GM12878 (cell line): Measurements from ENCODE around the gene DTD1. TPM values are rescaled to one million over a fixed set of nuclear protein-coding genes. Genes with fewer than 3 reads are reported as not detected.

Source experiments
- ATAC-seq: fragments of 200-7000 bp; cut with Tn5 transposase; 3 replicates; pipeline ENCODE4 v1.9.1; 2020; ENCODE audit warnings: mild to moderate bottlenecking, moderate library complexity
- BruUV-seq: library from RNA; stranded (reverse); fragments of 400-500 nt; replicated peaks from 2 replicates; lab custom pipeline; 2021; lab: Mats Ljungman, UMichigan
- CTCF ChIA-PET: fragments of 300-600 bp; sonication (Branson Sonifier 250); formaldehyde crosslinking; extraction: SDS; loops from one replicate; lab custom pipeline; 2021; ENCODE audit warnings: inconsistent platforms; lab: Yijun Ruan, JAX
- POLR2A ChIA-PET: fragments of 350-600 bp; formaldehyde crosslinking; extraction: SDS; loops from one replicate; lab custom pipeline; 2021; ENCODE audit warnings: inconsistent platforms; lab: Charles Lee
- RAD21 ChIA-PET: fragments of 300-600 bp; sonication (Branson Sonifier 250); formaldehyde crosslinking; loops from one replicate; lab custom pipeline; 2023; ENCODE audit warnings: antibody characterized with exemption; ENCODE audit not compliant: unreplicated experiment; lab: Charles Lee
- SMC1A ChIA-PET: fragments of 300-600 bp; sonication (Branson Sonifier 250); formaldehyde crosslinking; loops from one replicate; lab custom pipeline; 2023; ENCODE audit not compliant: unreplicated experiment, uncharacterized antibody; lab: Charles Lee
- DNase-seq: peaks from one replicate; pipeline ENCODE4 v3.0.0-alpha.2; 2011; ENCODE audit warnings: low read depth, low spot score
- FAIRE-seq: peaks from 3 replicates; lab custom pipeline; 2011; peaks lifted over from hg19 to GRCh38; lab: Jason Lieb, UNC
- H2AFZ ChIP-seq: 2 replicates; pipeline ENCODE4 v1.6.0; 2011; ENCODE audit warnings: low read depth, low read length, control low read depth; ENCODE audit not compliant: control insufficient read depth
- H3K27ac ChIP-seq: 2 replicates; pipeline ENCODE4 v1.5.1; 2011; ENCODE audit warnings: control low read depth; ENCODE audit not compliant: control insufficient read depth, insufficient read depth
- H3K27me3 ChIP-seq, 2 experiments: replicated peaks in 1 of 2; 2 replicates each; pipeline versions ENCODE4 v1.6.0 to v1.6.1; 2011; ENCODE audit warnings: low read length in 1 of 2; ENCODE audit not compliant: control insufficient read depth in 2 of 2, insufficient read depth in 2 of 2
- H3K36me3 ChIP-seq, 2 experiments: 2 replicates each; pipeline ENCODE4 v1.5.1; 2011; ENCODE audit warnings: low read length in 1 of 2; ENCODE audit not compliant: control insufficient read depth in 2 of 2, insufficient read depth in 2 of 2
- H3K4me1 ChIP-seq: 2 replicates; pipeline ENCODE4 v1.6.1; 2011; ENCODE audit warnings: mild to moderate bottlenecking, low read length, moderate library complexity, mixed read lengths; ENCODE audit not compliant: control insufficient read depth, insufficient read depth
- H3K4me2 ChIP-seq: 2 replicates; pipeline ENCODE4 v1.6.0; 2011; ENCODE audit warnings: control low read depth; ENCODE audit not compliant: control insufficient read depth, insufficient read depth
- H3K4me3 ChIP-seq: fragments of 200-600 bp; sonication (generic); 2 replicates; pipeline ENCODE4 v1.5.1; 2016
- H3K79me2 ChIP-seq: 2 replicates; pipeline ENCODE4 v1.6.0; 2011; ENCODE audit warnings: low read length; ENCODE audit not compliant: control insufficient read depth, insufficient read depth
- H3K9ac ChIP-seq: 2 replicates; pipeline ENCODE4 v1.8.0; 2011; ENCODE audit warnings: low read length, control low read depth, mixed read lengths; ENCODE audit not compliant: control insufficient read depth, insufficient read depth
- H3K9me3 ChIP-seq: replicated peaks from 3 replicates; pipeline ENCODE4 v1.5.1; 2011; ENCODE audit warnings: mild to moderate bottlenecking, low read length; ENCODE audit not compliant: control insufficient read depth, insufficient read depth
- H4K20me1 ChIP-seq: 2 replicates; pipeline ENCODE4 v1.6.0; 2011; ENCODE audit not compliant: control insufficient read depth, insufficient read depth
- ASH2L ChIP-seq: fragments of 300-600, 200-600 bp; sonication (generic); IDR thresholded peaks from 2 replicates; pipeline ENCODE4 v1.6.1; 2017; ENCODE audit warnings: low read depth, mild to moderate bottlenecking, borderline replicate concordance
- CBFB ChIP-seq: IDR thresholded peaks from 2 replicates; pipeline ENCODE4 v1.6.1; 2016; ENCODE audit warnings: antibody characterized with exemption, low read depth
- CBX3 ChIP-seq: fragments of 200-600 bp; sonication (generic); IDR thresholded peaks from 2 replicates; pipeline ENCODE4 v1.6.1; 2016; ENCODE audit warnings: low read depth, borderline replicate concordance
- EED ChIP-seq: sonication (generic); IDR thresholded peaks from 2 replicates; pipeline ENCODE4 v1.6.1; 2016; ENCODE audit warnings: antibody characterized with exemption, low read depth
- HCFC1 ChIP-seq: fragments of 150-350 bp; IDR thresholded peaks from 2 replicates; pipeline ENCODE4 v1.6.1; 2014; ENCODE audit warnings: low read length
- HDGF ChIP-seq: fragments of 450-650 bp; IDR thresholded peaks from 2 replicates; pipeline ENCODE4 v1.6.1; 2016; ENCODE audit warnings: antibody characterized with exemption
- KDM1A ChIP-seq: fragments of 200-600 bp; sonication (generic); IDR thresholded peaks from 2 replicates; pipeline ENCODE4 v1.6.1; 2016; ENCODE audit warnings: borderline replicate concordance
- MEF2B ChIP-seq: fragments of 450-650 bp; IDR thresholded peaks from 2 replicates; pipeline ENCODE4 v1.6.1; 2018; ENCODE audit warnings: mild to moderate bottlenecking, moderate library complexity; ENCODE audit not compliant: partially characterized antibody, poor library complexity, severe bottlenecking
- MTA2 ChIP-seq: fragments of 450-650 bp; IDR thresholded peaks from 2 replicates; pipeline ENCODE4 v1.6.1; 2016; ENCODE audit warnings: low read depth, mild to moderate bottlenecking, moderate library complexity
- MXI1 ChIP-seq: fragments of 150-350 bp; IDR thresholded peaks from 2 replicates; pipeline ENCODE4 v1.6.1; 2011; ENCODE audit warnings: low read depth, mild to moderate bottlenecking, inconsistent platforms, low read length, improper control_type of control experiment
- RBBP5 ChIP-seq: fragments of 200-600 bp; sonication (generic); conservative IDR thresholded peaks from 2 replicates; pipeline ENCODE4 v1.6.1; 2016
- SIX5 ChIP-seq: IDR thresholded peaks from 2 replicates; pipeline ENCODE4 v1.6.1; 2011; ENCODE audit warnings: mild to moderate bottlenecking, low read depth, low read length, moderate library complexity; ENCODE audit not compliant: severe bottlenecking
- SMAD1 ChIP-seq: fragments of 450-650 bp; IDR thresholded peaks from 2 replicates; pipeline ENCODE4 v1.6.1; 2018; ENCODE audit warnings: mild to moderate bottlenecking, low read depth; ENCODE audit not compliant: partially characterized antibody
- SRF ChIP-seq, 2 experiments: IDR thresholded peaks; 2 replicates each; pipeline ENCODE4 v1.6.1; 2011; ENCODE audit warnings: low read depth in 2 of 2, low read length in 2 of 2, mild to moderate bottlenecking in 1 of 2, moderate library complexity in 1 of 2
- TCF12 ChIP-seq: IDR thresholded peaks from 2 replicates; pipeline ENCODE4 v1.6.1; 2011; ENCODE audit warnings: low read depth, mild to moderate bottlenecking, low read length
- ZBED1 ChIP-seq: IDR thresholded peaks from 2 replicates; pipeline ENCODE4 v1.6.1; 2016; ENCODE audit warnings: borderline replicate concordance
- ZNF274 ChIP-seq: IDR thresholded peaks from one replicate; pipeline ENCODE4 v1.8.0; 2011; ENCODE audit not compliant: insufficient read length, insufficient read depth
- WGBS: methylation state at CpG from one replicate; pipeline ENCODE4 v1.1.6; 2016; ENCODE audit warnings: low lambda C conversion rate; ENCODE audit not compliant: insufficient replicate concordance, insufficient coverage; ENCODE audit errors: missing lambda C conversion rate; 5-methylcytosine and 5-hydroxymethylcytosine counted together
- in situ Hi-C: fragments of 300-500 bp; cut with MboI; formaldehyde crosslinking; loops from 9 replicates; pipeline ENCODE4 v1.14.3; 2018; ENCODE audit warnings: mixed read lengths
- intact Hi-C: fragments of 100-400 bp; cut with micrococcal nuclease; formaldehyde crosslinking; loops from one replicate; pipeline ENCODE4 v1.14.2; 2022; ENCODE audit not compliant: unreplicated experiment
- polyA plus RNA-seq, 11 experiments: library from polyadenylated mRNA; depleted of rRNA in 4 of 11; unstranded in 6 of 11; stranded (reverse) in 5 of 11; fragments of >200 nt; fragmentation: Nextera tagmentation in 4 of 11; fragmentation: Illumina TruSeq in 1 of 11; extraction: Ambion mirVana in 4 of 11; extraction: Trizol in 1 of 11; gene quantifications; 1 replicate in 1 of 11; 2 replicates in 10 of 11; pipeline versions ENCODE4 v1.2.1 to v1.2.3, GENCODE V29; 2011 to 2016; ENCODE audit warnings: inconsistent platforms in 2 of 11, missing spikeins in 2 of 11, low read depth in 1 of 11
- total RNA-seq, 4 experiments: library from RNA; depleted of rRNA in 3 of 4; stranded (reverse); fragments of >200 nt in 3 of 4; fragmentation: Illumina TruSeq in 1 of 4; extraction: Trizol in 1 of 4; gene quantifications; 2 replicates each; pipeline versions ENCODE4 v1.2.1 to v1.2.3, GENCODE V29; 2013 to 2021
- TF ChIP-seq, protein P1 (sequence below): IDR thresholded peaks from 2 replicates; pipeline ENCODE4 v1.6.1; 2011; ENCODE audit warnings: borderline replicate concordance, low read depth, mild to moderate bottlenecking, moderate library complexity, mixed read lengths, low read length; ENCODE audit not compliant: insufficient read depth; ENCODE audit errors: extremely low read length
- TF ChIP-seq, protein P2 (sequence below): IDR thresholded peaks from 2 replicates; pipeline ENCODE4 v1.6.1; 2011; ENCODE audit warnings: borderline replicate concordance, low read depth, mild to moderate bottlenecking, moderate library complexity, low read length; ENCODE audit not compliant: insufficient read depth, poor library complexity, severe bottlenecking

Gene DTD1
- total and polyA plus RNA-seq, 10 of the 15 experiments (the other 5 are each of a cell fraction or from before 2014, with no cell fraction given) = 24.3 to 99.8 (median 63.3) TPM

- BruUV-seq = no TSS peak
- 96% methylated on average over 2 of the region's 2 CpGs for WGBS
- in situ Hi-C loops = no loop called here
Observed at GRCh38 chr20:18684775-18685174, 96.9 kb downstream of the DTD1 start.

GRCh38 chr20:18685406-18685805, 97.6 kb downstream of the DTD1 start:
- ChIA-PET RAD21 (no interaction called here), POLR2A (no interaction called here), CTCF (interaction anchor here (1.1 kb wide), 1 partner anchor 13 kb away, joined by 3 read pairs; no protein-coding TSS in a partner anchor), SMC1A (interaction anchor here (0.6 kb wide), 1 partner anchor 272 kb away, joined by 3 read pairs; no protein-coding TSS in a partner anchor)
- no peak for ATAC-seq
- Histone ChIP-seq H3K27ac (no peak overlapping the region), H3K27me3 (no peaks in the 10 kb centered on the region), H3K9ac (no peak overlapping the region), H3K36me3 (no peaks in the 10 kb centered on the region), H3K4me2 (no peak overlapping the region), H4K20me1 (no peaks in the 10 kb centered on the region; the same call in 1 of the 2 replicates), H3K9me3 (no peaks in the 10 kb centered on the region), H3K4me3 (no peak overlapping the region), H3K4me1 (no peaks in the 10 kb centered on the region), H2AFZ (no peak overlapping the region), H3K79me2 (no peaks in the 10 kb centered on the region)
- no TSS peak for BruUV-seq
- in situ Hi-C loops = no loop called here
- WGBS = 92% methylated on average over 5 of the region's 5 CpGs
- no peak for DNase-seq
- intact Hi-C loops = no loop called here
- FAIRE-seq = no peak
- TF ChIP-seq ASH2L (no peak), SMAD1 (no peak), SIX5 (no peak), MTA2 (no peak), CBX3 (no peak), EED (no peak), CBFB (no peak), ZBED1 (no peak), HDGF (no peak), KDM1A (no peak), ZNF274 (no peak), SRF (IDR thresholded peaks at IDR 0.05; ENCODE audit: low read depth in 2 of 2, low read length in 2 of 2) (no peak), MXI1 (no peak), RBBP5 (no peak), TCF12 (no peak)
- TF ChIP-seq, protein P1, sequence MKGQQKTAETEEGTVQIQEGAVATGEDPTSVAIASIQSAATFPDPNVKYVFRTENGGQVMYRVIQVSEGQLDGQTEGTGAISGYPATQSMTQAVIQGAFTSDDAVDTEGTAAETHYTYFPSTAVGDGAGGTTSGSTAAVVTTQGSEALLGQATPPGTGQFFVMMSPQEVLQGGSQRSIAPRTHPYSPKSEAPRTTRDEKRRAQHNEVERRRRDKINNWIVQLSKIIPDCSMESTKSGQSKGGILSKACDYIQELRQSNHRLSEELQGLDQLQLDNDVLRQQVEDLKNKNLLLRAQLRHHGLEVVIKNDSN = no peak

More at GRCh38 chr20:18684775-18685174, 96.9 kb downstream of the DTD1 start:
- Histone ChIP-seq H3K4me3 (no peak overlapping the region), H3K27ac (no peak overlapping the region), H4K20me1 (no peaks in the 10 kb centered on the region; the same call in 1 of the 2 replicates), H3K36me3 (no peaks in the 10 kb centered on the region), H3K9ac (no peak overlapping the region), H3K9me3 (no peaks in the 10 kb centered on the region), H2AFZ (no peak overlapping the region), H3K79me2 (no peaks in the 10 kb centered on the region), H3K4me1 (no peaks in the 10 kb centered on the region), H3K27me3 (no peaks in the 10 kb centered on the region), H3K4me2 (no peak overlapping the region)
- ChIA-PET CTCF (no interaction called here), RAD21 (no interaction called here), POLR2A (no interaction called here), SMC1A (no interaction called here)
- ATAC-seq = no peak
- no peak for FAIRE-seq
- intact Hi-C loops = no loop called here
- TF ChIP-seq, protein P2, sequence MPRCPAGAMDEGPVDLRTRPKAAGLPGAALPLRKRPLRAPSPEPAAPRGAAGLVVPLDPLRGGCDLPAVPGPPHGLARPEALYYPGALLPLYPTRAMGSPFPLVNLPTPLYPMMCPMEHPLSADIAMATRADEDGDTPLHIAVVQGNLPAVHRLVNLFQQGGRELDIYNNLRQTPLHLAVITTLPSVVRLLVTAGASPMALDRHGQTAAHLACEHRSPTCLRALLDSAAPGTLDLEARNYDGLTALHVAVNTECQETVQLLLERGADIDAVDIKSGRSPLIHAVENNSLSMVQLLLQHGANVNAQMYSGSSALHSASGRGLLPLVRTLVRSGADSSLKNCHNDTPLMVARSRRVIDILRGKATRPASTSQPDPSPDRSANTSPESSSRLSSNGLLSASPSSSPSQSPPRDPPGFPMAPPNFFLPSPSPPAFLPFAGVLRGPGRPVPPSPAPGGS = no peak
- TF ChIP-seq MEF2B (no peak), HCFC1 (no peak)
- no peak for DNase-seq
